Neural progenitor cell (in vitro differentiated cells): Measurements from ENCODE around the gene KLHDC8A. TPM values are rescaled to one million over a fixed set of nuclear protein-coding genes. Genes with fewer than 3 reads are reported as not detected.

Experiments used
- DNase-seq: peaks from one replicate; pipeline ENCODE4 v3.0.0-alpha.2; 2016; ENCODE audit warnings: low spot score
- H2AFZ ChIP-seq: fragments of 200-600 bp; sonication (generic); replicated peaks from 2 replicates; pipeline ENCODE4 v1.6.1; 2016; ENCODE audit warnings: antibody characterized with exemption
- H3F3A ChIP-seq: fragments of 200-600 bp; sonication (generic); 2 replicates; pipeline ENCODE4 v1.6.1; 2016; ENCODE audit warnings: antibody characterized with exemption, low read depth
- H3K27ac ChIP-seq: fragments of 200-600 bp; sonication (generic); 2 replicates; pipeline ENCODE4 v1.5.1; 2016; ENCODE audit warnings: mild to moderate bottlenecking
- H3K27me3 ChIP-seq: fragments of 200-600 bp; sonication (generic); 2 replicates; pipeline ENCODE4 v1.6.1; 2016; ENCODE audit warnings: mild to moderate bottlenecking, moderate library complexity
- H3K36me3 ChIP-seq: fragments of 200-600 bp; sonication (generic); 2 replicates; pipeline ENCODE4 v1.5.1; 2016
- H3K4me1 ChIP-seq: fragments of 200-600 bp; sonication (generic); 2 replicates; pipeline ENCODE4 v1.6.1; 2016; ENCODE audit warnings: mixed run types
- H3K4me2 ChIP-seq: fragments of 200-600 bp; sonication (generic); 2 replicates; pipeline ENCODE4 v1.6.1; 2016
- H3K4me3 ChIP-seq: fragments of 200-600 bp; sonication (generic); 2 replicates; pipeline ENCODE4 v1.5.1; 2016
- H3K79me2 ChIP-seq: fragments of 200-600 bp; sonication (generic); 2 replicates; pipeline ENCODE4 v1.6.1; 2016; ENCODE audit warnings: low read depth
- H3K9ac ChIP-seq: fragments of 200-600 bp; sonication (generic); 2 replicates; pipeline ENCODE4 v1.6.1; 2016
- H3K9me3 ChIP-seq: fragments of 200-600 bp; sonication (generic); 2 replicates; pipeline ENCODE4 v1.5.1; 2016; ENCODE audit warnings: low read depth
- H4K20me1 ChIP-seq: fragments of 200-600 bp; sonication (generic); 2 replicates; pipeline ENCODE4 v1.6.1; 2016; ENCODE audit warnings: low read depth
- H3K27ac Mint-ChIP-seq: 3 replicates; pipeline ENCODE4 v1.8.0; 2021; ENCODE audit warnings: mixed read lengths
- H3K27me3 Mint-ChIP-seq: 2 replicates; pipeline ENCODE4 v1.8.0; 2022; ENCODE audit warnings: low read depth, mild to moderate bottlenecking, inconsistent platforms, moderate library complexity, mixed read lengths; ENCODE audit not compliant: insufficient read depth
- H3K36me3 Mint-ChIP-seq: 3 replicates; pipeline ENCODE4 v1.8.0; 2021; ENCODE audit warnings: mixed read lengths
- H3K4me1 Mint-ChIP-seq: 3 replicates; pipeline ENCODE4 v1.8.0; 2021; ENCODE audit warnings: mixed read lengths
- H3K4me3 Mint-ChIP-seq: 3 replicates; pipeline ENCODE4 v1.8.0; 2021; ENCODE audit warnings: mild to moderate bottlenecking, moderate library complexity, mixed read lengths
- H3K9me3 Mint-ChIP-seq: 3 replicates; pipeline ENCODE4 v1.8.0; 2020; ENCODE audit warnings: mixed read lengths
- CTCF ChIP-seq: fragments of 200-600 bp; sonication (generic); IDR thresholded peaks from 2 replicates; pipeline ENCODE4 v1.5.1; 2017; ENCODE audit warnings: antibody characterized with exemption, mild to moderate bottlenecking
- EZH2 ChIP-seq: fragments of 200-600 bp; sonication (generic); IDR thresholded peaks from 2 replicates; pipeline ENCODE4 v1.6.1; 2017; ENCODE audit warnings: antibody characterized with exemption, mild to moderate bottlenecking, moderate library complexity
- EZH2phosphoT487 ChIP-seq: fragments of 200-600 bp; sonication (generic); IDR thresholded peaks from 2 replicates; pipeline ENCODE4 v1.6.1; 2017; ENCODE audit warnings: antibody characterized with exemption
- total RNA-seq: library from RNA; depleted of rRNA; stranded (reverse); fragments of >200 nt; gene quantifications from 2 replicates; pipeline ENCODE4 v1.2.3, GENCODE V29; 2015; ENCODE audit warnings: low replicate concordance

KLHDC8A gene
- total RNA-seq, 1 donor from 2014 or later: 9.7 TPM

- Histone ChIP-seq H3K79me2 (no peaks in the 10 kb centered on the region), H3K4me3 (no peak overlapping the region), H3K36me3 (no peaks in the 10 kb centered on the region), H3K27ac (no peak overlapping the region), H4K20me1 (no peaks in the 10 kb centered on the region), H2AFZ (no peak overlapping the region), H3K4me2 (no peak overlapping the region), H3F3A (peaks cover 11% of the 10 kb centered on the region), H3K9ac (no peak overlapping the region), H3K9me3 (no peaks in the 10 kb centered on the region), H3K4me1 (peaks cover 44% of the 10 kb centered on the region), H3K27me3 (no peaks in the 10 kb centered on the region)
- no peaks in the 10 kb centered on the region for H3K9me3 Mint-ChIP-seq
- H3K27me3 Mint-ChIP-seq: peaks cover 2% of the 10 kb centered on the region
- no peak overlapping the region for H3K27ac Mint-ChIP-seq
- H3K4me1 Mint-ChIP-seq: peaks cover 47% of the 10 kb centered on the region
- no peak for DNase-seq
- H3K36me3 Mint-ChIP-seq: peaks cover 8% of the 10 kb centered on the region
- TF ChIP-seq EZH2phosphoT487: no peak
- TF ChIP-seq CTCF: no peak
- no peak for TF ChIP-seq EZH2
- H3K4me3 Mint-ChIP-seq: no peak overlapping the region
These were observed 20.0 kb upstream of the KLHDC8A start for GRCh38 chr1:205376739-205377138.

- Histone ChIP-seq H3K4me3 (peak overlapping the region; percentile 14), H3K79me2 (no peaks in the 10 kb centered on the region), H3K9me3 (no peaks in the 10 kb centered on the region), H3K27ac (no peak overlapping the region), H3K4me2 (peak overlapping the region; percentile 60), H3K36me3 (no peaks in the 10 kb centered on the region), H3F3A (peaks cover 11% of the 10 kb centered on the region), H4K20me1 (no peaks in the 10 kb centered on the region), H3K4me1 (peaks cover 44% of the 10 kb centered on the region), H3K27me3 (no peaks in the 10 kb centered on the region), H2AFZ (peak overlapping the region; percentile 17), H3K9ac (no peak overlapping the region)
- Mint-ChIP-seq H3K4me1 (peaks cover 48% of the 10 kb centered on the region), H3K36me3 (peaks cover 6% of the 10 kb centered on the region), H3K4me3 (peak overlapping the region; percentile 68), H3K9me3 (no peaks in the 10 kb centered on the region), H3K27ac (peak overlapping the region; percentile 76), H3K27me3 (no peaks in the 10 kb centered on the region)
- peak; percentile 79 for DNase-seq
- TF ChIP-seq EZH2phosphoT487 (no peak), CTCF (peak; percentile 6)
These were observed 19.3 kb upstream of the KLHDC8A start for GRCh38 chr1:205375835-205376545.

- H4K20me1 ChIP-seq: no peaks in the 10 kb centered on the region
- H3K4me3 Mint-ChIP-seq: no peak overlapping the region
- H3K27ac ChIP-seq: no peak overlapping the region
- H2AFZ ChIP-seq: no peak overlapping the region
- peaks cover 13% of the 10 kb centered on the region for H3F3A ChIP-seq
- H3K9me3 Mint-ChIP-seq: no peaks in the 10 kb centered on the region
- DNase-seq: no peak
- no peaks in the 10 kb centered on the region for H3K36me3 ChIP-seq
- peaks cover 48% of the 10 kb centered on the region for H3K4me1 Mint-ChIP-seq
- H3K27me3 Mint-ChIP-seq: peaks cover 2% of the 10 kb centered on the region
- no peaks in the 10 kb centered on the region for H3K9me3 ChIP-seq
- H3K27me3 ChIP-seq: no peaks in the 10 kb centered on the region
- TF ChIP-seq EZH2 (no peak), EZH2phosphoT487 (no peak), CTCF (no peak)
- no peak overlapping the region for H3K9ac ChIP-seq
- peaks cover 44% of the 10 kb centered on the region for H3K4me1 ChIP-seq
- no peak overlapping the region for H3K4me3 ChIP-seq
- H3K79me2 ChIP-seq: no peaks in the 10 kb centered on the region
- peaks cover 3% of the 10 kb centered on the region for H3K36me3 Mint-ChIP-seq
- H3K27ac Mint-ChIP-seq: no peak overlapping the region
- no peak overlapping the region for H3K4me2 ChIP-seq
These were observed 17.7 kb upstream of the KLHDC8A start for GRCh38 chr1:205374210-205375078.
